KBM-7 (cell line): Measurements from ENCODE around the gene SCN9A.
"Not testable (repeated sequence)": the region's sequence is repeated elsewhere in the genome, so short reads cannot be mapped to it uniquely, and the experiment has no call there.

Experiments
- DNase-seq: peaks from one replicate; pipeline ENCODE4 v3.0.0-alpha.2; 2015
- in situ Hi-C: fragments of 300-500 bp; cut with MboI; formaldehyde crosslinking; loops from 2 replicates; pipeline ENCODE4 v1.14.3; 2020; ENCODE audit warnings: low sequenced_read_pairs, low pct_unique_long_range_greater_than_20kb, mixed read lengths

SCN9A gene

DNA sequence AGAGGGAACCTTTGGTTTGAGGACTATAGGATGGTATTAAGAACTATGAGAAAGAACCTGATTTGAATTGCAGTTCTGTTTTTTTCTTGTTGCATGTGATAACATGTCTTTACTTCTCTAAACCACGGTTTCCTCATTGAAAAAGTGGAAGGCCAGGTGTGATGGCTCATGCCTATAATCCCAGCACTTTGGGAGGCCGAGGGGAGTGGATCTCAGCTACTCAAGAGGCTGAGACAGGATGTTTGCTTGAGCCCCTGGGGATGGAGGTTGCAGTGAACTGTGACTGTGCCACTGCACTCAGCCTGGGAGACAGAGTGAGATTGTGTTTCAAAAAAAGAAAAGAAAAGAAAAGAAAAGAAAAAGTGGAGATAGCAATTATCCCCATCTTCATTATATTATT lies 32.3 kb downstream of the SCN9A start:
- in situ Hi-C loops, result no loop called here
- peak; percentile 14 for DNase-seq

DNA sequence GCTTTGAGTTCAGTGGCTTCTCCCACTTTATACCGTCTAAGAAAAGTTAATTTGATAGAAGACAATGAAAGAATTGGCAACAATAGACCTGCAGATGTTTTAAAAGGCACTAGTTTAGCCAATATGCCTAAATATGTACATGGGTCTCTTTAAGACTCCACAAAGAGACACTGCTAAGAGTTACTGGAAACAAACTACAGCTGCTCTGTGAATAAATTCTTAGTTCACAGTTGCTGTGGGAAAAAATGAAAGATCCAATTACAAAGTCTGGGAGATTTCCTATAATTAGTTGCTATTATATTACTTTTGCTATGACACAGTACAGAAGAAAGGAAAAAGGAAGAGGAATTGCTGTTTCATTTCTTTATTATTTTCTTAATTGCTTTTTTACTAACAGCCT lies 34.3 kb downstream of the SCN9A start:
- in situ Hi-C loops, result no loop called here

DNA sequence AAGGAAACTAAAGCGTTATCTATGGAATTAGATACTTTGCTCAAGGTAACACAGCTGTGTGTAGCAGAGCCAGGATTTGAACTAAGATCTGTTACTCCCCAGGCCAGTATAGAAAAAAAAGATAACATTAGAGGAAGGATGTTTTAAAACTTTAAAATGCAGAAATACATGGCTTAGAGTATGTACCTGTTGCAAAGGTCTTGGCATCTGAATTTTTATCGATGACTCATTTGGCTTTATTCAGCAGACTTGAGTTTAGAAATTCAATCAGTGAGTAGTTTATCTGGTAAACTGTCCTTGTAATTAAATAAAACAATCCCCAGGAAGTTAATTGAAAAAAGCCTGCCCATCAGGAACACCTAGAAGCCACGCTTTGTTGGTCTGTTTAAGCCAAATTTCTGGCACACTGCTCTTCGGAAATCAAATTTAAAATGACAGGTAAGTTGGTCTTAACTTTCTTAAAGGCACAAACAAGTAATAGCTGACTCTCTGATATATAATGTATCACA lies 36.9 kb downstream of the SCN9A start:
- in situ Hi-C loops, result no loop called here
- DNase-seq, result no peak

More for the DNA sequence above, 34.3 kb downstream of the SCN9A start:
- no peak for DNase-seq

DNA sequence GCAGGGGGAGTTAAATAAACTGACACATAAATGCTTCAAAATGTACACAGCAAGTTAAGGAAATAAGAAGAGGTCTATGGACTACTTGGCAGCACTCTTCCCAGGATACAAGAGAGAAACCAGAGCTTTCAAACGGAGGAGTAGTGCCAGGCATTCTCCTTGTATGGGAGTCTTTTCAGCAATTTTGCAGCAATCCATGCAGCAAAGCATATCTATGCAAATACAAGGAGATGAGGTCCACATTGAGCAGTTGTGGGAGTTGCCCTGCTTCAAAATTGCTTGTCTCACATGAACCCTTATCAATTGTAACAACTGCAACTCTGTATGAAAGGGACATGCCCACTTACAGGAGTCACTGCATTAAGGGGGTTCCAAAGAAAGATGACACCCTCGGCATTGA lies 37.8 kb downstream of the SCN9A start:
- in situ Hi-C loops, result no loop called here
- DNase-seq, result no peak

DNA sequence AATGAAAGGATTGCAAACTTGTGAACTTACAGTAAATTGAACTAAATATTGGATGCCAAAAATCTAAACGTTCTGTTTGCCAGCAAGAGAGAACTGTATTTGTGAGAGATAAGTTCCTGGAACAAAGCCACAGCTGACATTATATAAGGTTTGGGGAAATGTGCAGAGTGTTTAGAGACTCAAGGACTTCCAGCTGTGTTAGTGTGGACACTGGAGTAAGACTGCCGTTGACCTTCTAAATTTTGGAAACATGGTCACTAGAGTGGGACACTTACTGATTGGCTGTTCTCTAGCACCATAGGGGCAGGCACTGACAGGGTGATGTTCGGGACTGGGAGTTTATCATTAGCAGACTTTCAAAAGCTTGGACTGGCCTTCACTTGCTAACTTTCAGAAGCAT lies 40.5 kb downstream of the SCN9A start:
- DNase-seq, result no peak
- in situ Hi-C loops, result no loop called here

DNA sequence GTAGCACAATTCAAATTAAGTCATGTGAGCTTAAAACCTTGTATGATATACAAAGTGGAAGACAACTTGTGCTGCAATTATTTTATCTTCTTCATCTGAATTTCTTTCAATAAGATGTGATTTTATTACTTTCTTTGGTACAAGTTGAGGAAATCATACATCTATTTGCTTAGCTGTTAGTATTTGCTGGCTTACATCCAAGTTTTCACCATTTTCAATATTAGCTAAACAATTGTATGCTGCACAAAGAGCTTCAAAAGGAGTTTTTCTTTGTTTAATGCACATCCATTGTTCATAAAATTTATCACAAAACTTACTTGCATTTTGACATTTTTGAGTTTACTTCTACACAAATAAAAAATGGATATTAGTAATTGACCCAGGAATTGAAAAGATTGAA lies 40.9 kb downstream of the SCN9A start:
- in situ Hi-C loops, result no loop called here
- DNase-seq, result no peak

DNA sequence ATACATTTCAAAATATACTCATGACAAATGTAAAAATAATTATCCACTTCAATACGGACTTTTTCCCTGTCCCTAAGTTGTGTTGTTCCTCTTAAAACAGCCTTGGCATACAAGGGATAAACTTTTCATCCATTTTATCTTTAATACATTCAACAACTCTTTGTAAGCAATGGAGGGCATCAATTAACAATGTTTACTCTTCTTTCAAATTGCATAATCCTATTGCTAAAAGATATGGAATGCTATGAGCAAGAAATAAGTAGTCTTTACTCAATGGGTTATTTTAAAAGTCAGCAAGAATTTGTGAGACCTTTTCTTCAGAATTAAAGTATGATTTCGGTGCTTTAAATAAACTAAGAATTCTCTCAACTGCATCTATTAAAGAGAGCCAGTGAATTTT lies 41.9 kb downstream of the SCN9A start:
- DNase-seq, result no peak
- in situ Hi-C loops, result no loop called here

DNA sequence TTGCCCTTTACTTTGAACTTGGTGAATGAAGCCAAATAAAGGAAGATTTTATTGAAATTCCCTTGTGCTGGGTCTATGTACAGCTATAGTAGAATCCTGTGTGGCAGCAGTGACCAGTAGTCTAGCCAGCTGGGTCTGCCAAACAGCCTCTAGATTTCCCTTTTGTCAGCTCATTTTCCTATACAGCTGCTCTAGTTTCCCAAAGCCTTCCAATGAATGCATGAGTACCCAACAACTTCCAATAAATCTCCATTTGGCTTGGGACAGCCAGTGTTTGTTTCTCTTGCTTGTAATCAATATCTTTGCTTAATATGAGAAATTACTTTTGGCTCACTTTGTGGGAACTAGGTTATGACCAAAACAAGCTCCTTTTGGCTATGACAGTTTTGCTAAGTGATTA lies 43.6 kb downstream of the SCN9A start:
- in situ Hi-C loops, result no loop called here
- no peak for DNase-seq

DNA sequence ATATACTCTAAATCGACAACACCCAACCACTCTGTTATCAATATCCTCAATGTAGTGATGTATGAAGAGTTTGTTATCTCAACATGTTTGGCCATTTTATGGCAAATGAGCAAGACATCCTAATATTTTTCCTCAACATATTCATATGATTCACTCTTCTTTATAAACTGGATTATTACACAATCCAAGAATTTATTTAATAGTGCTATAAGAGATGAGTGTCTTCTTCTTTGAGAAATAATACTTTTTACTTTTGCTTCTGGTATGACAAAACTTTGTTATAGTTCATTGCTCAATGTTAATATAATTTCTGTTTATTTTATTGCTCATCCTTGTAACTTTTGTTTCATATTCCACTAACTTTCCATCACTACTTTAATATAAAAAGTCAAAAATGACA lies 44.3 kb downstream of the SCN9A start:
- no peak for DNase-seq
- in situ Hi-C loops, result no loop called here

DNA sequence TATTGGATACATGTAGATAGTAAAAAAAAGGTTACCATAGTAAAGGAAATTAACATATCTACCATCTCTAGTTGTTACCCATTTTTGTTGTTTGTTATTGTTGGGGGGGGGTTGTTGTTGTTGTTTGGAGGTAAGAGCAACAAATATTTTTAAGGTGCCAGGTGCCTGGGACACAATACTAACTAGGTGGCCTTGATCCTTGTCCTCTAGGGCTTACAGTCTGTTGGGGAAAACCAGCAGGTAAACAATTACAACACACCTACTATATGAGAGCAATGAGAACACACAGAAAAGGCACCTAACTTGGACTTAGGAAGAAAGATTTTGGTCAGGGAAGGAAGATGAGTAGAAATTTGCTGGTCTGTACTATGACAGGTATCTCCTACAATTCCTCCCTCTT lies 46.3 kb downstream of the SCN9A start:
- in situ Hi-C loops, result no loop called here
- no peak for DNase-seq

DNA sequence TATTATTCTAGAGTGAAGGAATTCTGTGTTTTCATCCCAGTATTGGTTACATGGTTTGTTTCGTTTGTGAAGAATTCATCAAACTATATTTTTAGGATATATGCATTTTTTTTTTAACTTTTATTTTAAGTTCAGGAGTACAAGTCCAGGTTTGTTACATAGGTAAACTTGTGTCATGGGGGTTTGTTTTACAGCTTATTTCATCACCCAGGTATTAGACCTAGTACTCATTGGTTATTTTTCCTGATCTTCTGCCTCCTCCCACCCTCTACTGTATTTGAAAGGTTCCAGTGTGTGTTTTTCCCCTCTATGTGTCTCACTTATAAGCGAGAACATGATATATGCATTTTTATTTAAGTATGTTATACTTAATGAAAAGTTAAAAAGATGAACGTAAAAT lies 47.6 kb downstream of the SCN9A start:
- in situ Hi-C loops, result no loop called here
- DNase-seq, result no peak

DNA sequence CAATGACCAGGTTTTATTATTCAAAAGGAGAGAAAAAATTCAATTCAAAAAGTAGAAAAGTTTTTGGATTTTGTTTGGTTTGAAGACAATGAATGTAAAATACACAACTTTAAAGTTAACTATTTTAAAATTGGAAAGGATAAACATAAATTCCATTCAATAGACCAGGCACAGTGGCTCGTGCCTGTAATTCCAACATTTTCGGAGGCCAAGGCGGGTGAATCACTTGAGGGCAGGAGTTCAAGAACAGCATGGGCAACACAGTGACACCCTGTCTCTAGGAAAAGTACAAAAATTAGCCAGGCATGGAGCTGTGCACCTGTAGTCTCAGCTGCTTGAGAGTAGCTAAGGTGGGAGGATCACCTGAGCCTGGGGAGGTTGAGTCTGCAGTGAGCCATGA lies 54.7 kb downstream of the SCN9A start:
- no peak for DNase-seq
- in situ Hi-C loops, result no loop called here

DNA sequence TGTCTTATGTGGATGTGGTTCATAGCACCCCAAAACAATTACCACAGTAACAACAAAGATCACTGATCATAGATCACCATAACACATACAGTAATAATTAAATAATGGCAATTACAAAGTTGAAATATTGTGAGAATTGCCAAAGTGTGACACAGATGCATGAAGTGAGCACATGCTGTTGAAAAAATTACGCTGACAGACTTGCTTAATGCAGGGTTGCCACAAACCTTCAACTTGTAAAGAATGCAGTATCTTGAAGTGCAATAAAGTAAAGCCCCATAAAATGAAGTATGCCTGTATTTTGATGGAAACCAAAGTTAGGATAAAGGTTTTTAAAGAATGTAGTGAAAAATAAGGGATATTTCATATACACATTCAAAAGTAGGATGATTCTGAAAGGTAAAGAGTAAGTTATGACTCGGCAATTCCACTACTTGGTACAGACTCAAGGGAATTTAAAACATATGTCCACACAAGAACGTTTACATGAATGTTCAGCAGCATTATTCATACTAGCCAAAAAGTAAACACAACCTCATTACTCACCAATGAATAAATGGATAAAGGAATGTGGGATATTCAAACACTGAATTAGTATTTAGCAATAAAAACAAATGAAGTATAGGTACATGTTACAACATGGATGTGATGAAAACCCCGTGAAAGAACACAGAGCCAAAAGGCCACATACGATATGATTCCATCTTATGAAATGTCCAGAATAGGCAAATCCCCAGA lies 61.6 kb downstream of the SCN9A start:
- in situ Hi-C loops, result no loop called here
- DNase-seq, result no peak

DNA sequence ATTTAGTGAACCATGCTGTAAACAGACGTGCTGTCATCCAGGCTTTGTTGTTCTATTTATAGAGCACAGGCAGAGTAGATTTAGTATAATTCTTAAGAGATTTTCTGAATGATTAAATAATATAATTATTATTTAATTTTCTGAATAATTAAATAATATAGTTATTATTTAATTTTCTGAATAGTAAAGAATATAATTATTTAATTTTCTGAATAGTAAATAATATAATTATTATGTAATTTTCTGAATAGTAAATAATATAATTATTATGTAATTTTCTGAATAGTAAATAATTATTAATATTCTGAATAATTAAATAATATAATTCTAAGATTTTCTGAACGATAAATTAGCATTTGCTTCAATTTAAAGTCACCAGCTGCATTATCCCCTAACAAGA lies 62.9 kb downstream of the SCN9A start:
- DNase-seq, in situ Hi-C loops: not testable (repeated sequence)

DNA sequence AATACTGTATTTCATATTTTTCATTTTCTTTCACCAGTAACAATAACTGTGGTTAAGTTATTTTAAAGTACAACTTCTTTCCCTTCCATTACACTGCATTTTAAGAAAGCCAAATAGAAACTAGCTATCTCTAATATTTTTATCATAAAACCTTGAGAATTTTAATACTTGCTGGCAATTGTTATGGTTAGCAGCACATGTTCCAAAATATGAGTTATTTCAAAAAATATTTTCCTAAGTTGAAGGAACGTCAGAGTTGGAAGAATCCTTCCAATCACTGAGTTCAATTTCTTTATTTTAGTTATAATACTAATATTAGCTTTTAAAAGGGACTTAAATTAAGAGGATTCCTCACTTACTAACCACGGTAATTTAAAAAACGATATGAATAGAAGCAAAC lies 68.4 kb downstream of the SCN9A start:
- DNase-seq, result no peak
- in situ Hi-C loops, result no loop called here

DNA sequence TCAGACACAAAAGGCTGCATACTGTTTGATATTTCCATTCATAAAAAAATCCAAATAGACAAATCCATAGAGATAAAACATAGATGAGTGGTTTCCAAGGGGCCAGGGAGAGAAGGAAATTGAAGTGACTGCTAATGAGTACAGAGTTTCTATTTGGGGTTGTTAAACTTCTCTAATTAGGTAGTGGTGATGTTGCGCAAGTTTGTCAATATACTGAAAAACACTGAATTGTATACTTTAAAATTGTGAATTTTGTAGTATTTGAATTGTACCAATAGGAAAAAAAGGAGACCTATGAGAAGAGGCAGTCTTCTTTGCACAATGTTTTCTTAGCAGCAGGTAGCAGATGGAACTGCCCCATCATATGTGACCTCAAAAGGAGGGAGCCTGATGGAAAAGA lies 71.1 kb downstream of the SCN9A start:
- in situ Hi-C loops, result no loop called here
- DNase-seq, result no peak

DNA sequence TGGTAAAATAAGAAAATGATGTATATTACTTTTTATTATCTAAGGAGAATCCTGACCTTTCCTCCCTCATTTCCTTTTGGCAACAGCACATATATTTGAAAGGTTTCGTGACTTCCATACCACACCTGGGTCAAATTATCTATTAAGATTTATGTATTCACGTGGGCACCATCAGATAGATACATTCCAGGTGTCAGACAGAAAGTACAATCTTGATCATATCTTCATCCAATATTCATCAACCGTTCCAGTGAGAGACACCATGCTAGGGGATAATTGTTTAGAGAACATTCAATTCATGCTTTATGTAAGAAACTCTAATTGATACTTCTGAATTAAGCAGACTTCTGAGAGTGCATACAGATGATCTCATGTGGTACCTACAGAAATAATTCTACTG lies 73.7 kb downstream of the SCN9A start:
- no peak for DNase-seq
- in situ Hi-C loops, result no loop called here

DNA sequence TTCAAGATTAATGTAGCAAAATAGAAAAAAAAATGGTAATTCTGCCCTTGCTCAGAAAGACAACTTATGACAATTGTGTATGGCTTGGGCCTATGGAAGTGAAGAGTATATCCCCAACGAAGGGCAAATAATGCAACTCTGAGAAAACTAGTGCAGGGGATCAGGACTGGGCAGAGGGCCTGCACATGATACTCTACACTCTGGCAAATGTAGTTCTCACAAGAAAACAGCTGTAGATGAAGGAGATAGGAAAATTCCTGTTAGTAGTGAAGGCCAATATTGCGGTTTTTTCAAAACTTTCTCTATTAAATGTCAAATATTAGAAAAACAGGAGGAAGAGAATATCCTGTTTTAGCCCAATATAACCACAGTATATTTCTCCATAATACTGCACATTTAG lies 77.8 kb downstream of the SCN9A start:
- in situ Hi-C loops, result no loop called here
- DNase-seq, result no peak

DNA sequence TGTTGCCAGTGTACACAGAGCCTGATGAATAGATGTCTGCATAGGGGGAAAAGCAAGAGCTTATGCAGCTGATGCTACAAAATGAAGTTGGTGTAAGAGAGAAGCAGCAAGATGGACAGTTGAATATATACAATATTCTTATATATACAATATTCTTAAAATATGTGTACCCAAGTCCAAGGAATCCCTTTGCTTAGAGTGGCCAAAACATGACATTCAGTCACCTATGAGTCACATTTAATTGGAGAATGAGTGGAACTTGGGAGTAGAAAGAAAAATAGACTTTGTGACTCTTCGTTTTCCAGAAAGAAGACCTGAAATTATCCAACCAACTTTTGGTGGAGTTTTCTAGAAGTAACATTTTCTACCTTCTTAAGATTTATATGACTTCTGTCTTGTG lies 81.8 kb downstream of the SCN9A start:
- DNase-seq, result no peak
- in situ Hi-C loops, result no loop called here

DNA sequence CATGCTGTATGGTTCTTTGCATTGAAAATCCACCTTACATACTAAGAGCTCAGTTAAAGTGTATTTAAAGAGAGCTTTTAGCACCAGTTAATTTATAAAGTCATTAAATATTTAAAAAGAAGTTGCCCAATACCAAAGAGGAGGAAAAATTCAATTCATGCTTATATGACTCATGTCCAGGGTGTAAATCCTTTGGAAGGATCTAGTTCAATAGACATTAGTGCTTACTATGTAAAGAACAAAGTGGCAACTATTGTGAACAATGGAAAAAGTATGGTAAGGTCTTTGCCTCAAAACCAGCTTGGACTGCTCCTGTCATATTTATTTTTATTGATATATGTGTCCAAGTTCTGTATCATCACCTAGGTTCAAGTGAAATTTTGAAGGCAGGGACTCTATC lies 90.5 kb downstream of the SCN9A start:
- in situ Hi-C loops, result no loop called here
- no peak for DNase-seq

DNA sequence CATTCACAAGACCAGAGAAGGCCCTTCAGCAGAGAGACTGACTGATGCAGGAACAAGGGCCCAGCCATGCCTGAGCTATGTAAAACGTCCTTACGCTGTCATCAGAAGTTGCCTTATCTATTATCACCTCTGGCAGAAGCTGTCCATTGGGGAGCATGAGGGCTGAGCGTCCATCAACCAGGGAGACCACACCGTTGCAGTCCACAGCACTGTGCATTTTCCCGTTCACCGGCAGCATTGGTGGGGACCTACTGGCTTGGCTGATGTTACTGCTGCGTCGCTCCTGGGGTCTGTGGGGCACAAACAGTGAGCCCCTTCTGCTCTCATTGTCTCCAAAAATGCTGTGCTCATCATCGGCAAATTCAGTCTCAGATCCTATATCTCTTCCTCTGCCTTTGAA lies 91.4 kb downstream of the SCN9A start:
- in situ Hi-C loops, result no loop called here
- DNase-seq, result no peak
